OCI-LY3 (cell line): Measurements from ENCODE around the gene TBCB.

Experiments
- H2AFZ ChIP-seq: fragments of 200-600, 300-600 bp; shearing (Covaris generic); 2 replicates; pipeline ENCODE4 v1.6.0; 2014; ENCODE audit warnings: antibody characterized with exemption, low read depth, low read length
- H3K27ac ChIP-seq: fragments of 200-600, 300-600 bp; sonication (generic); 2 replicates; pipeline ENCODE4 v1.5.1; 2014; ENCODE audit warnings: mild to moderate bottlenecking, low read length, moderate library complexity, mixed read lengths
- H3K27me3 ChIP-seq: fragments of 200-600, 300-600 bp; sonication (generic); 2 replicates; pipeline ENCODE4 v1.6.1; 2014; ENCODE audit warnings: low read depth, low read length, mixed read lengths
- H3K36me3 ChIP-seq: fragments of 200-600, 300-600 bp; sonication (generic); replicated peaks from 2 replicates; pipeline ENCODE3; 2014; ENCODE audit warnings: low read depth, low read length, mixed read lengths
- H3K4me1 ChIP-seq: fragments of 300-600, 200-600 bp; sonication (generic); 2 replicates; pipeline ENCODE4 v1.6.1; 2014; ENCODE audit warnings: low read length, mixed read lengths
- H3K4me2 ChIP-seq: fragments of 200-600, 300-600 bp; sonication (generic); 2 replicates; pipeline ENCODE4 v1.6.1; 2014; ENCODE audit warnings: low read length, mixed read lengths
- H3K4me3 ChIP-seq: fragments of 300-600, 200-600 bp; sonication (generic); 2 replicates; pipeline ENCODE4 v1.5.1; 2014; ENCODE audit warnings: antibody characterized with exemption, mild to moderate bottlenecking, low read length, moderate library complexity
- H3K79me2 ChIP-seq: fragments of 300-600, 200-600 bp; shearing (Covaris generic); 2 replicates; pipeline ENCODE4 v1.6.1; 2014; ENCODE audit warnings: mild to moderate bottlenecking, low read length, mixed read lengths
- H3K9ac ChIP-seq: fragments of 300-600, 200-600 bp; shearing (Covaris generic); 2 replicates; pipeline ENCODE4 v1.6.0; 2014; ENCODE audit warnings: mild to moderate bottlenecking, low read length, moderate library complexity
- H3K9me3 ChIP-seq: fragments of 200-600, 300-600 bp; shearing (Covaris generic); 2 replicates; pipeline ENCODE4 v1.6.1; 2014; ENCODE audit warnings: low read length, mixed read lengths; ENCODE audit not compliant: insufficient read depth
- H4K20me1 ChIP-seq: fragments of 200-600, 300-600 bp; sonication (generic); 2 replicates; pipeline ENCODE4 v1.6.1; 2016; ENCODE audit warnings: low read length, mixed read lengths; ENCODE audit not compliant: insufficient read depth
- EZH2phosphoT487 ChIP-seq: fragments of 200-600 bp; shearing (Covaris generic); IDR thresholded peaks from 2 replicates; pipeline ENCODE4 v1.6.1; 2018; ENCODE audit warnings: antibody characterized with exemption, mixed run types, low read depth
- TF ChIP-seq, protein P1 (sequence below): fragments of 200-600, 300-600 bp; sonication (generic); IDR thresholded peaks from 2 replicates; pipeline ENCODE4 v1.5.1; 2014; ENCODE audit warnings: antibody characterized with exemption, low read length, low read depth

Gene TBCB

DNA sequence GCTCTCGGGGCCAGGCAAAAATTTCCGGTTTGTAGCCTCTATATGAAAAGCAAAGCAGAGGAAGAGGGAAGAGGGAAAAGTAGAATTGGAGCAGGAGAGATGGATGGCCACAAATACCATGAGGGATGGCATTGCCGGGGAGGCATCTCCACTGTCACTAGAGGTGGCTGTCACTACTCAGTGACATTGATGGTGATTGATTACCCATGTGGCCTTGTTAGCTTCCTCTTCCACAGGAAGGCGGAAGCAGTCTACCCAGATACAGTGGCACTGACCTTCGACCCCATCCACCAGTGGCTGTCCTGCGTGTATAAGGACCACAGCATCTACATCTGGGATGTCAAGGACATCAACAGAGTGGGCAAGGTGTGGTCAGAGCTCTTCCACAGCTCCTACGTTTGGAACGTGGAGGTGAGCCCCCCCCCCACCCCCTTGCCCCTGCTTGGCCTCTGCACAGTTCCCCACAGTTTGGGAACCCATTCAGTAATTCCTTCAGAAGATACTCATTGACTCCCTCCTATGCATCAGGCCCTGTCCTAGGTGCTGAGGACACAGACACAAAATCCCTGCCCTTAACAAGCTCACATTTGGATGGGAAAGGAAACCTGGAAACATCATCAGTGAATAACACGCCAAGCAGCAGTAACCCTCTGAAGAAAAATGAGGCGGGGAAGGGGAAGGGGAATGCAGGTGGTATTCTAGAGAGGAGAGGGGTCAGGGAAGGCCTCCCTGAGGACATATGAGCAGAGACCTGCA is 42.0 kb upstream of the TBCB start:
- Histone ChIP-seq H4K20me1 (no peaks in the 10 kb centered on the region), H3K4me2 (no peak overlapping the region), H3K9ac (no peak overlapping the region), H3K36me3 (peaks cover 23% of the 10 kb centered on the region), H3K4me3 (no peak overlapping the region), H2AFZ (no peak overlapping the region), H3K9me3 (no peaks in the 10 kb centered on the region), H3K27ac (no peak overlapping the region), H3K4me1 (no peaks in the 10 kb centered on the region), H3K27me3 (no peaks in the 10 kb centered on the region), H3K79me2 (no peaks in the 10 kb centered on the region)
- TF ChIP-seq, protein P1, sequence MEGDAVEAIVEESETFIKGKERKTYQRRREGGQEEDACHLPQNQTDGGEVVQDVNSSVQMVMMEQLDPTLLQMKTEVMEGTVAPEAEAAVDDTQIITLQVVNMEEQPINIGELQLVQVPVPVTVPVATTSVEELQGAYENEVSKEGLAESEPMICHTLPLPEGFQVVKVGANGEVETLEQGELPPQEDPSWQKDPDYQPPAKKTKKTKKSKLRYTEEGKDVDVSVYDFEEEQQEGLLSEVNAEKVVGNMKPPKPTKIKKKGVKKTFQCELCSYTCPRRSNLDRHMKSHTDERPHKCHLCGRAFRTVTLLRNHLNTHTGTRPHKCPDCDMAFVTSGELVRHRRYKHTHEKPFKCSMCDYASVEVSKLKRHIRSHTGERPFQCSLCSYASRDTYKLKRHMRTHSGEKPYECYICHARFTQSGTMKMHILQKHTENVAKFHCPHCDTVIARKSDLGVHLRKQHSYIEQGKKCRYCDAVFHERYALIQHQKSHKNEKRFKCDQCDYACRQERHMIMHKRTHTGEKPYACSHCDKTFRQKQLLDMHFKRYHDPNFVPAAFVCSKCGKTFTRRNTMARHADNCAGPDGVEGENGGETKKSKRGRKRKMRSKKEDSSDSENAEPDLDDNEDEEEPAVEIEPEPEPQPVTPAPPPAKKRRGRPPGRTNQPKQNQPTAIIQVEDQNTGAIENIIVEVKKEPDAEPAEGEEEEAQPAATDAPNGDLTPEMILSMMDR: no peak
- TF ChIP-seq EZH2phosphoT487: no peak

DNA sequence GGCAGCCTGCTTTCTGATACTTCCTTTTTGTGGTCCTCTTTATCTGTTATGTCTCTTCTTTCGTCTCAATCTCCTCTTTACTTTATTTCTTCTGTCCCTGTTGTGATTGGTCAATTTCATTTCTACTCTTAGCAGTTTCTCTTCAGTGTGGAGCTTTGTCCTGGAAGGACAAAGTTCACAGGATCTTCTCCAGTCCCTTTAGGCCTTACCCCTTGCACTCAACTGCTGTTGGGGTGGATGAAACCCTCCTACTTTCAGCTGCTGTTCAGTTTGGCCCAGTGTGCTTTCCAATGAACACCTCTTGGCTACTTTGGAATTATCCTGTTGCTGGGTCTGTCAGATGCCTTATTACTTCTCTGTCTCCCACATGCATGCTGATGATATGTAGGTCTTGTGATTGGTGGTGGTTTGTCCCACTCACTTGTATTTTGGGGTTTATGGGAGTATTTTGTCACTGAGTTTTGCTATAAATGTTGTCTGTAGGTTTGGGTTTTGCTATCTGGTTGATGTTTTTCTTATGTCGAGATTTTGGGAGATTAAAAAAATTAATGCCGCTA is 35.8 kb upstream of the TBCB start:
- Histone ChIP-seq H3K4me3 (no peak overlapping the region), H4K20me1 (no peaks in the 10 kb centered on the region), H2AFZ (no peak overlapping the region), H3K27me3 (no peaks in the 10 kb centered on the region), H3K27ac (no peak overlapping the region), H3K4me1 (no peaks in the 10 kb centered on the region), H3K4me2 (no peak overlapping the region), H3K9me3 (no peaks in the 10 kb centered on the region), H3K9ac (no peak overlapping the region), H3K79me2 (no peaks in the 10 kb centered on the region), H3K36me3 (peaks cover 39% of the 10 kb centered on the region)
- no peak for TF ChIP-seq EZH2phosphoT487
- TF ChIP-seq, protein P1: no peak

DNA sequence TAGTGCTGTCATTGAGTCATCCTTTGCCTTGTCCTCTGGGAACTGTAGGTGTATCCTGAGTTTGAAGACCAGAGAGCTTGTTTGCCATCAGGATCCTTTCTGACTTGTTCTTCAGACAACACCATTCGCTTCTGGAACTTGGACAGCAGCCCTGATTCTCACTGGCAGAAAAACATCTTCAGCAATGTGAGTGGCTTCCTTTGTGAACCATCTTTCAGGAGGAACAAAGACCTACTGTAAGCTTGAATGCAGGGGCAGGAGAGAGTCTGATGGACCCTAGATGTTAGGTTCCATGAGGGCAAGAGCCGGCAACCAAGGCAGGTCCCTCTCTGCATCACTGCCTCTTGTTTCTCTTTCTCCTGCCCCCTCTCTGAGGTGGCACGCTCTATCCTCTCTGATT is 33.9 kb upstream of the TBCB start:
- Histone ChIP-seq H3K4me3 (no peak overlapping the region), H3K79me2 (no peaks in the 10 kb centered on the region), H3K27me3 (no peaks in the 10 kb centered on the region), H3K27ac (no peak overlapping the region), H3K9ac (no peak overlapping the region), H4K20me1 (no peaks in the 10 kb centered on the region), H3K4me1 (no peaks in the 10 kb centered on the region), H3K9me3 (no peaks in the 10 kb centered on the region), H3K4me2 (no peak overlapping the region), H2AFZ (no peak overlapping the region), H3K36me3 (peaks cover 44% of the 10 kb centered on the region)
- TF ChIP-seq, protein P1: no peak
- TF ChIP-seq EZH2phosphoT487: no peak

DNA sequence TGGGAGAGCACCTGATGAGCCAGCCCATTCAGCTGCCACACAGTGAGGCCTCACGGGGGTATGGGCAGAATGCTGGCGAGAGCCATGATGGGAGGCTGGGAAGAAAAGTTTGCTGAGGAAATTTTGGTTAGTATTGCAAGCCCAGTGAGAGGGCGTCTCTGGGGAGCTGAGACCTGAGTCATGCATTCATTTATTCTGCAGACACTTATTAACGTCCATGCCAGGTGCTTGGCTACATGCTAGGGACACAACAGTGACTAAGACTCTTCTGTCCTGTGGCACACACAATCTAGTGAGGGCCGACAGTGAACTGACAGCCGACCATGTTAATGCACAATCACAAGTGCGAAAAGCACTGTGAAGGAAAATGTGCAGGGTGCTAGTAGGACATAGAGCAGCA is 33.4 kb upstream of the TBCB start:
- no peaks in the 10 kb centered on the region for H3K4me1 ChIP-seq
- TF ChIP-seq EZH2phosphoT487: no peak
- TF ChIP-seq, protein P1: no peak
- H4K20me1 ChIP-seq: no peaks in the 10 kb centered on the region
- H3K36me3 ChIP-seq: peaks cover 49% of the 10 kb centered on the region
- H3K9me3 ChIP-seq: no peaks in the 10 kb centered on the region
- no peak overlapping the region for H3K9ac ChIP-seq
- H3K79me2 ChIP-seq: no peaks in the 10 kb centered on the region
- H2AFZ ChIP-seq: no peak overlapping the region
- no peak overlapping the region for H3K4me2 ChIP-seq
- no peaks in the 10 kb centered on the region for H3K27me3 ChIP-seq
- H3K4me3 ChIP-seq: no peak overlapping the region
- H3K27ac ChIP-seq: no peak overlapping the region
